NCI-H69 (cell line): ENCODE measurements around the gene VSIG10L.

Experiments
- DNase-seq: peaks from one replicate; lab custom pipeline; 2025; lab: John Stamatoyannopoulos, UW

VSIG10L gene

DNA sequence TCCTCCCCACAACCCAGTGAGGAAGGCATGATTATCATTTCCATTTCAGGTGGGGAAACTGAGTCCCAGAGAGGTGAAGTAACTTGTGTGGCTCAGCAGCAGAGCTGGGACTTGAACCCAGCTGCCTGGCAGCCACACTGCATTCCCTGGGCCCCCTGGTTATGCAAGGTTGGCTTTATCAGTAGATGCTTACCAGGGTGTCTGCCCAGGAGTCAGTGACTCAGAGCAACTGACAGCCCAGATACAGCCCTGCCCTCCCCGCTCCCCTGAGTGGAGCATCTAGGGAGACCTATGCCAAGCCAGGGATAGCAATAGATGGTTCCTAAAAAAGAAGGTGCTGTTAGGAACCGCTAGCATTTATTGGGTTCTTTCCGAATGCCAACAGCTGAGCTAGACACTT is 24.6 kb downstream of the VSIG10L start:
- no peak for DNase-seq

DNA sequence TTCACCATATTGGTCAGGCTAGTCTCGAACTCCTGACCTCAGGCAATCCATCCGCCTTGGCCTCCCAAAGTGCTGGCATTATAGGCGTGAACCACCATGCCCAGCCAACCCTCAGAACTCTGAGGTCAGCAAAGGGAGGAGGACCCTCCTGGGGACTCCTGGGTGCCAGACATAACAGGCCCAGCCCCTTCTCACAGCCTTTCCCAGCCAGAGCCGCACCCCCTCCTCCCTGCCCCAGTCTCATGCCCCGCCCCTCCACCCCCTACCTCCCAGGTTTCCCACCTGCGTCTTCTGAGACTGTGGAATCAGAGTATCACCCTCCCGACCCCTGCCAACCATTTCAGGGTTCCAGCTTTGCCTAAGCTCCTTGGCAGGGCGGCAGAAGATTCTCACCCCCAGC is 25.3 kb downstream of the VSIG10L start:
- DNase-seq: no peak

DNA sequence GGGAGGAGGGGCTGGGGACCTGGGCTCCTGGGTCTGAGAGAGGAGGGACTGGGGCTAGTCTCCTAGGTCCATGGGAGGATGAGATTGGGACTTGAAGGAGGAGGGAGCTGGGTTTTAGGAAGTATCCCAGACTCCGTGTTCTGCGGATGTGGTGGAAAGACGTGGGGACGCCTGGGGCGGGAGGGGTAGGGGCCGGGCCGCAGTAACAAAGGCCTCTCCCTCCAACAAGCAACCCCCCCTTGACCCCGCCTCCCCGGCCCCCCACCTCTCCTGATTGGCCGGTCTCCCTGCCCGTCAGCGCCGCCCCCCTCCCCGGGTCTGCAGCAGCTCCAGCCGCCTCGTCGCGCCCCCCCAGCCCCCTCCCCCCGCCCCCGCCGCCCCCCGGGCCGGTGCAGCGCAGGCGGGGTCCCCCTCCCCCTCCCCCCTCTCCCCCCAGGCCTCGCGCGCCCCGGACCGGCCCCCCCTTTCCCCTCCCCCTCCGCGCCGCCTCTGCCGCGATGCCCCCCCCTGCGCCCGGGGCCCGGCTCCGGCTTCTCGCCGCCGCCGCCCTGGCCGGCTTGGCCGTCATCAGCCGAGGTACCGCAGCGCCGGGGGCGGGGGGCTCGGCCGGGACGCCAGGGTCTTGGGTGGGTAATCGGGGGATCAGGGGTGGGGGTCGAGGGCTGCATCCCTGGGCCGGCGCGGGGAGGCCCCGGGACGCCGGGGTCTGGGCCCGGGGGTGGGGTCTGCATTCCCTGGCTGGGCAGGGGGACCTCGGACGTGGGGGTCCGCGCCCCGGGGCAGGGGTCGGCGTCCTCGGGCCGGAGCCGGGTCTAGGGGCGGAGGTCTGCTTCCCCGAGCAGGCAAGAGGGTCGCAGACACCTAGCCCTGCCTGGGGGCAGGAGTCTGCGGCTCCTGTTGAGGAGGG is 30.3 kb downstream of the VSIG10L start, which contains the start of gene IGLON5:
IGLON5 (plus strand) TSS at position 294 of the 907 bp plus-strand sequence; CDS start at position 498, 204 bp downstream.
- no peak for DNase-seq

- no peak for DNase-seq
These were observed 36.5 kb downstream of the VSIG10L start for GRCh38 chr19:51305479-51305878.

DNA sequence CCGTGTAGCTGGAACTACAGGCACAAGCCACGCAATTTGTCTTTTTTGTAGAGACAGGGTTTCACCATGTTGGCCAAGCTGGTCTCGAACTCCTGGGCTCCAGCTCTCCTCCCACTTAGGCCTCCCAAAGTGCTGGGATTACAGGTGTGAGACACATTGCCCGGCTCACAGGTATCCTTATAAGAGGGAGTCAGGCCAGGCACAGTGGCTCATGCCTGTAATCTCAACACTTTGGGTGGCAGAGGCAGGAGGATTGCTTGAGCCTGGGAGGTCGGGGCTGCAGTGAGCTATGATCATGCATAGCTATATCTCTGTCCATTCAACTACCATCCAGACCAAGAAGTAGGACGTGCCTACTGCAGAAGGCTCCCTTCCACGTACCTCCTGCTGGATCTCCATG is 40.7 kb downstream of the VSIG10L start:
- no peak for DNase-seq

GRCh38 chr19:51297406-51297805 is 44.5 kb downstream of the VSIG10L start:
- DNase-seq: no peak

DNA sequence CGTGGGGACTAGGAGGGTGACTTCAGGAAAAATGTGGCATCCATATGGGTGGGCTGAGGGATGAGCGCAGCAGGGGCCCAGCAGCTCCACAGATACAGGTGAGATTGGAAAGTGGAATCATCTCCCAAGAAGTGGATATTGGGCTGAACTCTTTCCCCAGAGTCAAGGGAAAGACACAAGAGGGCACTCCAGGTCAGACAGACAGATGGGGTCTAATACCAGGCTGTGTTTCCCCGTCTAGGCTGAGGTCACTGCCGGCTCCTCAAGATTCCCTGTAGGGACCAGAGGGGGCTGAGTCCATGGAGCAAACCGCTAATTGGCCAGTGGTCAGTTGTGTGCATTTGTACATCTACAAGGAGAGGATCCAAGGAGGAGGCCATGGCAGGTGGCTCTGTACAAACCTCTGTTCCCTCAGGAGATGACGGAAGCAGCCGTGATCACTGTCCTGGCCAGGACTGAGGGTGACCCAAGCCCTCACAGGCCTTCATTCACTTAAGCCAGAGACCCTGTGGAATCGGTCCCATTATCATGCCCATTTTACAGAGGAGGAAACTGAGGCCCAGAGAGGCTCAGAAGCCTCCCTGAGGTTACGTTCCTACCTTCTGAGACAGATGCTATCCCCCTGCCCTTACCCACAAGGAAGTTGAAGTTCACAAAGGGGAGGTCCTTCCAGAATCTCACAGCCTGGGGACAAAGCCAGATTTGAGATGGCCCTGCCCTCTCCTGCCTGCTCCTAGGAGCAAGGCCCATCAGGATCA is 45.4 kb downstream of the VSIG10L start:
- no peak for DNase-seq

DNA sequence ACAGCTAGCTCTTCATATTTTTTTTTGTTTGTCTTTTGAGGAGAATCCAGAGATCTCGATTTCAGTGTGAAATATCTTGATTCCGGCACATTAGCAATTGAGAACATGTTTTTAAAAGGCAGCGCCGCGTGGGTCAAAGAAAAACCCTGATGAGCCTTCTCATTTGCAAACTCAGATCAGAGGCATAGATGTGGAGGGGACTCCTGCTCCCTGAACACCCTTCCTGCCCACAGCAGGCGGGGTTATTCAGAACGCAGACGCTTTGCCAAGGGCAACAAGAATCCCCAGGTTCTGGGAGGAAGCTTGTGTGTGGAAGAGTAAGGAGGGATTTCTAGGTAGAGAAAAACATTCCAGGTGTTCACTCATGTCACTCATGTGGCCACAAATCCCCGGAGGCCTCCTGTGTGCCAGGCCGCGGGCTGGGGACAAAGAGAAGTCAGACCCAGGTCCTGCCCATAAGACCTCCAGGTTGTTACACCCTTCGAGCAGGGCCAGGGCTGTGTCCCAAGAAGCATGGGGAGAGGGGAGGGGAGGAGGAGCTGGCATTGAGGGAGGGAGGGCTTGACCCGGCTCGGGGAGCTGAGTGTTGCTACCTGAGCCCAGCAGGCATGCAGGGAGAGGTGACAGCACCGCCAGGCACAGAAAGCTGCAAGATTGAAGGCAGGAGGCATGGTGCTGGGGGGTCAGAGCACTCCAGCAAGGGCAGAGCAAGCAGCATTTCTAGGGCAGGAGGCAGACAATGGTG is 46.4 kb downstream of the VSIG10L start:
- DNase-seq: no peak

DNA sequence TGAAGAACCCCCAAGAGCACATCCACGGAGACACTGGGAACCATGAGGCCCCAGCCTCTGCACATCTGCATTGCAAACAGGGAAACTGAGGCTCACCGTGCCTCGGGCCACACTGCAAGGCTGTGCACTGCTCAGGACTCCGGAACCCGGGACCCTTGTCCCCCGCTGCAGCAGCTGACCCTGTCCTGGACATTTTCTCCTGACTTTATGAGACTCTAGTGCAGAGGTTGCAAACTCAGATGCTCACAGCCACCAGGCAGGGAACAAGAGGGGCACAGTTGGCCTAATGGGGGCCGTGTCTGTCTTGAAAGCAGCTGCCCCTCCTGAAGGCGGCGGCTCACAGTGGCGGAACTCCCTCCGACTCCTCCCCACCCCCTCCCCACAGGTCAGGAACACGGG is 47.0 kb downstream of the VSIG10L start:
- DNase-seq: no peak

DNA sequence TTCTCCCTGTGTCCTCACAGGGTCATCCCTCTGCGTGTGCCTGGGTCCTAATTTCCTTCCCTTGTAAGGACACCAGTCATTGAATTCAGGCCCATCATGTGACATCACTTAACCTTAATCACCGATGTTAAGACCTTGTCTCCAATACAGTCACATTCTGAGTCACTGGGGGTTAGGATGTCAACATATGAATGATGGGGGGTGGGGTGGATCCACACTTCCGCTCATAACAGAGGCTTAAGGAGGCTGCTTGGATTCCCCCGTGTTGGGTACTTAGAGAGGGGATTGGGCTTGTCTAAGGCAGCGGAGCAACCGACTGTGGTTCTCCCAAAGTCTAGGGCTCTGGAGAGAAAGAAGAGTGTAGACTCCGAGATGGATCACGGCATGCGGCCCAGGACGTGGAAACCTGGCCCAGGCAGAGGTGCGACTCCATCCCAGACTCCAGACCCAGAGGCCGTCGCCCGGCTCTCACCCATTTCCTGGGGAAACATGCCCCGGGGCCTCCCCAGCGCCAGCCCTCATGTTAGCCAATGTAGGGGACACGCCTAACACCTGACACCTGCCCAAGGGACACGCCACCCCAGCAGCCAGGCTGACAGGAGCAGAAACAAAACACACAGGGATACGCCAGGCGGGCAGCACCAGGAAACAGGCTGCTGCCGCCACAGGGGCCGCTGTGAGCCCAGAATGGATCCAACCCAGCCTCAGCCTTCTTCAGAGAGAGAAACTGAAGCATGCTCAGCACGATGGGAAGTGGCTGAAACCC is 47.5 kb downstream of the VSIG10L start:
- no peak for DNase-seq

DNA sequence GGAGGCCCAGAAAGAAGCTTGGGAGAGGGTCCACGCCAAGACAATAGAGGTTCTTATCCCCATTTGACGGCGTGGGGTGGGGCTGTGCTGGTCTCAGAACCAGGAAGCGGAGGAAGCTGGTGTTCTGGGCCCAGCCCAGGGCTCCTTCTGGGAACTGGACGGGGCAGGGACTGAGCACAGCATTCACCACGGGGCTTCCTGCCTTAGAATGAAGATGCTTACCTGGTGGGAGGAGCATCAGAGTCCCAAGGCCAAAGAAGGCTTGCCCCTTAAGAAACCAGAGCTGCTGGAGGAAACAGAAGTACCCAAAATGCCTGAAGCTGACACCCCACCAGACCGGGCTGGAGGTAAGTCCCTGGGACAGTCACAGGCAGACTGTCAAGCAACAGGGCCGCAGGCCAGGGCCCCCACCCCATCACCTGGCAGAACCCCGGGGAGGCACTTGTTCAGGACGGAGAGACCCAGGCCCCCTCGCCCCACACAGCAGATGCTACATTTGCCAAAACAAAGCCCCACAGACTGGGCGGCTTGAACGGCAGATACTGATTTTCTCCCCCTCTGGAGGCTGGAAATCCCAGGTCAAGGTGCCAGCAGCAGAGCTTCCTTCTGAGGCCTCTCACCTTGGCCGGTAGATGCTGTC is 48.2 kb downstream of the VSIG10L start:
- no peak for DNase-seq

GRCh38 chr19:51292971-51293370 is 49.0 kb downstream of the VSIG10L start:
- no peak for DNase-seq

GRCh38 chr19:51289635-51290034 is 52.3 kb downstream of the VSIG10L start:
- DNase-seq: no peak

DNA sequence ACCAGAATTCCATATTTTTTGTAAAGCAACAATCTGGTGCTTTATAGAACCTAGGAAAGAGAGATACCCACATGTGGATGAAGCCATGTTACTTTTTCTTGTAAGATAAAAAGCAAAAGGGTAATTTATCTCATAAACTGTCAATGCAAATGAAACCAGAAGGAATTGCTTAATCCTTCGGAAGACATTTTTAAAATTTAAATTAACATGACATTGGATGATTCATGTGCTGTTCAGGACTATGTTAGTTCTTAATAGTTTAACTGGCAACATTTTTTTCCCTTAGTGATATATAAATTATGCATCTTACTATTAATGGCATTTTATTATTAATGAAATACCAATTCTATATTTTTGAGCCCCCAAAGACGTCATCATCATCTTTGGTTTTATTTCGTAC is 56.3 kb downstream of the VSIG10L start:
- no peak for DNase-seq

DNA sequence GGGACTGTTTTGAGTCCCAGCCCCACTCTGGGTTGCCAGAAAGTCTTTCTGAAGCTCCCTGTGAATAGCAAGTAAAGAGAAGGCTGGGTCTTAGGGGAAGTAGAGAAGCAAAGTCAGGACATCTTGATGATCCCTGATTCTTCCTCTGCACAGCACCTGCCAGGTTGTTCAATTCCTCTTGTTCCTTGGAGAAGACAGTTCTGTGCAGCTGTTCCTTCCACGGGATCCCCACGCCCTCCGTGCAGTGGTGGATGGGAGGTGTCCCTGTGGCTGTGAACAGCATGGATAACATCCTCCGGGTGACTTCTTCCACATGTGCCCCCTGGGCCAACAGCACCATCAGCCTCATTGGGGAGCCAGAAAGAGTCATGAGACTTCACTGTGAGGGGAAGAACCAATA is 59.6 kb downstream of the VSIG10L start:
- no peak for DNase-seq
